ENCODE data around the gene MYBPHL.

The MYBPHL gene

GRCh38 chr1:109265016-109265415 lies 41.8 kb downstream of the MYBPHL start:
- no peak for DNase-seq (ENCODE audit: low read depth, low spot score)

GRCh38 chr1:109264379-109264755 lies 42.4 kb downstream of the MYBPHL start:
- no peak for DNase-seq (ENCODE audit: low read depth, low spot score)

GRCh38 chr1:109263597-109264378 lies 43.0 kb downstream of the MYBPHL start:
- no peak for DNase-seq (ENCODE audit: low read depth, low spot score)

GRCh38 chr1:109263234-109263596 lies 43.6 kb downstream of the MYBPHL start:
- no peak for DNase-seq (ENCODE audit: low read depth, low spot score)

- DNase-seq (ENCODE audit: low read depth, low spot score), result no peak
These were observed 44.4 kb downstream of the MYBPHL start for GRCh38 chr1:109262231-109263055.

GRCh38 chr1:109261578-109261977 lies 45.2 kb downstream of the MYBPHL start:
- DNase-seq (ENCODE audit: low read depth, low spot score), result no peak

- DNase-seq (ENCODE audit: low read depth, low spot score), result no peak
These were observed 45.8 kb downstream of the MYBPHL start for GRCh38 chr1:109261006-109261405.

GRCh38 chr1:109259674-109260557 lies 46.9 kb downstream of the MYBPHL start:
- no peak for DNase-seq (ENCODE audit: low read depth, low spot score)

GRCh38 chr1:109258481-109259466 lies 48.0 kb downstream of the MYBPHL start:
- DNase-seq (ENCODE audit: low read depth, low spot score), result no peak

- no peak for DNase-seq (ENCODE audit: low read depth, low spot score)
These were observed 49.0 kb downstream of the MYBPHL start for GRCh38 chr1:109257682-109258421.

GRCh38 chr1:109256971-109257681 lies 49.7 kb downstream of the MYBPHL start:
- no peak for DNase-seq (ENCODE audit: low read depth, low spot score)

- DNase-seq (ENCODE audit: low read depth, low spot score), result no peak
These were observed 50.7 kb downstream of the MYBPHL start for GRCh38 chr1:109256085-109256484.

GRCh38 chr1:109255678-109256077 lies 51.1 kb downstream of the MYBPHL start:
- no peak for DNase-seq (ENCODE audit: low read depth, low spot score)

- DNase-seq (ENCODE audit: low read depth, low spot score), result no peak
These were observed 51.6 kb downstream of the MYBPHL start for GRCh38 chr1:109255097-109255651.

GRCh38 chr1:109254621-109255096 lies 52.2 kb downstream of the MYBPHL start:
- no peak for DNase-seq (ENCODE audit: low read depth, low spot score)

GRCh38 chr1:109253803-109254620 lies 52.8 kb downstream of the MYBPHL start:
- no peak for DNase-seq (ENCODE audit: low read depth, low spot score)

GRCh38 chr1:109252893-109253802 lies 53.7 kb downstream of the MYBPHL start:
- DNase-seq (ENCODE audit: low read depth, low spot score), result no peak

All from iPS DF 19.7 (cell line).